K562 (cell line): ENCODE measurements around the gene TMEM151A. TPM values are rescaled to one million over a fixed set of nuclear protein-coding genes. Genes with fewer than 3 reads are reported as not detected.
A peak's percentile ranks its signal among the peaks of the same experiment; 100 is the strongest.

Experiments
- CREBBP ChIP-seq: IDR thresholded peaks from one replicate; pipeline ENCODE4 v1.6.1; 2012; ENCODE audit warnings: low read depth, mild to moderate bottlenecking, control low read depth, inconsistent platforms, low read length
- CTBP1 ChIP-seq: fragments of 450-650 bp; IDR thresholded peaks from 2 replicates; pipeline ENCODE4 v1.6.1; 2016; ENCODE audit warnings: borderline replicate concordance
- ESRRA ChIP-seq: fragments of 450-650 bp; IDR thresholded peaks from 2 replicates; pipeline ENCODE4 v1.6.1; 2014; ENCODE audit warnings: low read depth, mild to moderate bottlenecking, moderate library complexity, borderline replicate concordance
- HMGN3 ChIP-seq: IDR thresholded peaks from 2 replicates; pipeline ENCODE4 v1.6.1; 2011; ENCODE audit warnings: borderline replicate concordance, low read depth, mild to moderate bottlenecking, mixed read lengths, low read length; ENCODE audit not compliant: insufficient read length; ENCODE audit errors: extremely low read depth
- KAT8 ChIP-seq: fragments of 450-650 bp; IDR thresholded peaks from 2 replicates; pipeline ENCODE4 v1.6.1; 2016; ENCODE audit warnings: low read depth, mild to moderate bottlenecking
- LARP7 ChIP-seq: fragments of 450-650 bp; IDR thresholded peaks from 2 replicates; pipeline ENCODE4 v1.6.1; 2016
- LCOR ChIP-seq: sonication (generic); formaldehyde crosslinking; IDR thresholded peaks from 2 replicates; pipeline ENCODE4 v1.8.0; 2022; ENCODE audit warnings: mild to moderate bottlenecking, missing genetic modification reagents
- NFE2 ChIP-seq: IDR thresholded peaks from 2 replicates; pipeline ENCODE4 v1.6.1; 2014; ENCODE audit warnings: antibody characterized with exemption, low read depth
- PCBP1 ChIP-seq: fragments of 200-400 bp; formaldehyde crosslinking; IDR thresholded peaks from 2 replicates; pipeline ENCODE4 v1.6.1; 2018; ENCODE audit warnings: mild to moderate bottlenecking, low read depth, low read length; ENCODE audit not compliant: poor library complexity, severe bottlenecking
- POU5F1 ChIP-seq: fragments of 150-350 bp; IDR thresholded peaks from 2 replicates; pipeline ENCODE4 v1.6.1; 2014; ENCODE audit warnings: borderline replicate concordance, low read length, low read depth, mild to moderate bottlenecking; ENCODE audit not compliant: partially characterized antibody
- RAD21 ChIP-seq, 2 experiments: fragments of 250-450 bp in 1 of 2; fragments of 450-650 bp in 1 of 2; sonication (Bioruptor Pico) in 1 of 2; formaldehyde crosslinking in 1 of 2; IDR thresholded peaks in 1 of 2; conservative IDR thresholded peaks in 1 of 2; 2 replicates each; pipeline versions ENCODE4 v1.4.0 to v1.8.0; 2020 to 2022; ENCODE audit warnings: mild to moderate bottlenecking in 2 of 2, moderate library complexity in 1 of 2
- RBFOX2 ChIP-seq: fragments of 200-400 bp; formaldehyde crosslinking; IDR thresholded peaks from 2 replicates; pipeline ENCODE4 v1.6.1; 2017; ENCODE audit warnings: low read depth, mild to moderate bottlenecking, low read length, moderate library complexity
- U2AF2 ChIP-seq: fragments of 200-400 bp; formaldehyde crosslinking; optimal IDR thresholded peaks from 2 replicates; pipeline ENCODE3; 2017; ENCODE audit warnings: low read depth, mild to moderate bottlenecking, low read length
- ZKSCAN1 ChIP-seq: fragments of 150-350 bp; IDR thresholded peaks from 2 replicates; pipeline ENCODE4 v1.6.1; 2016; ENCODE audit warnings: low read depth, low read length
- ZKSCAN8 ChIP-seq: fragments of 200-800 bp; sonication (Bioruptor generic); IDR thresholded peaks from 2 replicates; pipeline ENCODE4 v1.6.1; 2016; ENCODE audit warnings: missing genetic modification characterization, missing compliant biosample characterization
- ZNF133 ChIP-seq: fragments of 250-450 bp; sonication (Bioruptor Pico); IDR thresholded peaks from 2 replicates; pipeline ENCODE4 v1.4.0; 2020; ENCODE audit warnings: mild to moderate bottlenecking
- ZNF212 ChIP-seq: fragments of 450-650 bp; formaldehyde crosslinking; IDR thresholded peaks from 2 replicates; pipeline ENCODE4 v1.4.0; 2020; ENCODE audit warnings: mild to moderate bottlenecking
- ZNF263 ChIP-seq: sonication (generic); formaldehyde crosslinking; IDR thresholded peaks from 2 replicates; pipeline ENCODE4 v1.8.0; 2022; ENCODE audit warnings: mild to moderate bottlenecking, missing genetic modification reagents, borderline replicate concordance
- ZNF77 ChIP-seq: fragments of 250-450 bp; sonication (Bioruptor Pico); IDR thresholded peaks from 2 replicates; pipeline ENCODE4 v1.5.0; 2020
- polyA plus RNA-seq, 8 experiments: library from polyadenylated mRNA; depleted of rRNA in 4 of 8; stranded (reverse) in 5 of 8; unstranded in 3 of 8; fragments of >200 nt; fragmentation: Nextera tagmentation in 2 of 8; fragmentation: Illumina TruSeq in 1 of 8; extraction: Ambion mirVana in 2 of 8; extraction: Trizol in 1 of 8; gene quantifications; 2 replicates each; pipeline versions ENCODE4 v1.2.1 to v1.2.3, GENCODE V29; 2011 to 2014; ENCODE audit warnings: inconsistent platforms in 1 of 8, missing spikeins in 1 of 8
- total RNA-seq, 7 experiments: library from RNA; depleted of rRNA in 6 of 7; stranded (reverse); fragments of >200 nt in 6 of 7; fragmentation: Illumina TruSeq in 2 of 7; extraction: Trizol in 2 of 7; gene quantifications; 2 replicates each; pipeline versions ENCODE4 v1.2.1 to v1.2.3, GENCODE V29; 2011 to 2021; ENCODE audit warnings: low replicate concordance in 1 of 7
- TF ChIP-seq, protein P1 (sequence below): sonication (generic); formaldehyde crosslinking; IDR thresholded peaks from 2 replicates; pipeline ENCODE4 v1.8.1; 2023; ENCODE audit warnings: mild to moderate bottlenecking, missing genetic modification reagents
- TF ChIP-seq, protein P2 (sequence below), 2 experiments: fragments of 250-450 bp in 1 of 2; fragments of 450-650 bp in 1 of 2; sonication (Bioruptor Pico) in 1 of 2; IDR thresholded peaks; 2 replicates each; pipeline versions ENCODE4 v1.6.1 to v1.8.0; 2016 to 2021; ENCODE audit warnings: mild to moderate bottlenecking in 2 of 2, moderate library complexity in 2 of 2, missing compliant biosample characterization in 1 of 2, missing genetic modification characterization in 1 of 2
- TF ChIP-seq, protein P3 (sequence below): fragments of 250-450 bp; sonication (Bioruptor Pico); IDR thresholded peaks from 2 replicates; pipeline ENCODE4 v1.8.0; 2022; ENCODE audit warnings: moderate library complexity, mild to moderate bottlenecking, inconsistent platforms

TMEM151A gene
- total and polyA plus RNA-seq, 9 of the 15 experiments (the other 6 are each of a cell fraction or from before 2014, with no cell fraction given): not detected

DNA sequence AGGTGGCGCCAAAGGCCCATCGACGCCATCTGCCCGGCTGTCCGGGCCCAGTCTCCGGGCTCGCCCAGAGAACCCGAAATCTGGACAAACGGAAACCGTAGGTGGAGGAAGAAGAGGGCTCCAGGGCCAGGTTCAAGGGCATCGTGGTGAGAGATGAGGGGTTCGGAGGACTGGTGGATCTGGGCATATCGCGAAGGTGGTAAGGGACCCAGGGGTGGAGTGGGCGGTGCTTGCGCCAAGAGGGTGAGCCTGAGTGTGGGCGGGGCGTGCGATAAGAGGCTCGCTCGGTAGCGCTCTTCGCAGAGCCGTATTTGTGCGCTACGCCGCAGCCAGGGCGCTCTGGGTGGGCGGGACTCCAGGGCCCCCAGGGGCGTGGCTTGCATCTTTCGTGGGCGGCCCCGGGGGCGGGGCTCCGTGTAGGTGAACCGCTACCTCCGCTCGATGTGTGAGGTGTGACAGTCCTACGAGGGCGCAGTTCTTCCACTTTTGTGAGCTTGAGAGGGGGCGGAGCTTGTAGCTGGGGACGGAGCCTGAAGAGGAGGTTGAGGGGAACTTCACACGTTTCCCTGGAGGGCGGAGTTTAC, 20.4 kb downstream of the TMEM151A start (continued):
- TF ChIP-seq, protein P1, sequence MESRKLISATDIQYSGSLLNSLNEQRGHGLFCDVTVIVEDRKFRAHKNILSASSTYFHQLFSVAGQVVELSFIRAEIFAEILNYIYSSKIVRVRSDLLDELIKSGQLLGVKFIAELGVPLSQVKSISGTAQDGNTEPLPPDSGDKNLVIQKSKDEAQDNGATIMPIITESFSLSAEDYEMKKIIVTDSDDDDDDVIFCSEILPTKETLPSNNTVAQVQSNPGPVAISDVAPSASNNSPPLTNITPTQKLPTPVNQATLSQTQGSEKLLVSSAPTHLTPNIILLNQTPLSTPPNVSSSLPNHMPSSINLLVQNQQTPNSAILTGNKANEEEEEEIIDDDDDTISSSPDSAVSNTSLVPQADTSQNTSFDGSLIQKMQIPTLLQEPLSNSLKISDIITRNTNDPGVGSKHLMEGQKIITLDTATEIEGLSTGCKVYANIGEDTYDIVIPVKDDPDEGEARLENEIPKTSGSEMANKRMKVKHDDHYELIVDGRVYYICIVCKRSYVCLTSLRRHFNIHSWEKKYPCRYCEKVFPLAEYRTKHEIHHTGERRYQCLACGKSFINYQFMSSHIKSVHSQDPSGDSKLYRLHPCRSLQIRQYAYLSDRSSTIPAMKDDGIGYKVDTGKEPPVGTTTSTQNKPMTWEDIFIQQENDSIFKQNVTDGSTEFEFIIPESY: peak; percentile 59; the same call in 1 of the 2 replicates
- TF ChIP-seq ZNF212 (no peak), ZNF263 (CRISPR knock-in tag) (peak; percentile 27; the same call in 1 of the 2 replicates), U2AF2 (no peak), LCOR (CRISPR knock-in tag) (peak; percentile 79), ESRRA (no peak), RBFOX2 (peak; percentile 57), ZKSCAN8 (CRISPR knock-in tag) (no peak), HMGN3 (peak; percentile 80), ZKSCAN1 (no peak), NFE2 (no peak), LARP7 (peak; percentile 90; the same call in 1 of the 2 replicates), RAD21 (CRISPR knock-in tag; conservative IDR thresholded peaks at IDR 0.05 in 1 of 2, IDR thresholded peaks at IDR 0.05 in 1 of 2) (peak; percentile 99), CREBBP (no peak), ZNF133 (CRISPR knock-in tag) (no peak), PCBP1 (no peak), KAT8 (no peak), ZNF77 (no peak), POU5F1 (no peak), CTBP1 (peak; percentile 94)
- TF ChIP-seq, protein P2, sequence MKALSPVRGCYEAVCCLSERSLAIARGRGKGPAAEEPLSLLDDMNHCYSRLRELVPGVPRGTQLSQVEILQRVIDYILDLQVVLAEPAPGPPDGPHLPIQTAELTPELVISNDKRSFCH (CRISPR knock-in tag; IDR thresholded peaks at IDR 0.05): no peak
- TF ChIP-seq, protein P2 (tag; IDR thresholded peaks at IDR 0.05): 0 out of 2 replicates have a peak, but pooled peaks have one; percentile 62
- TF ChIP-seq, protein P3, sequence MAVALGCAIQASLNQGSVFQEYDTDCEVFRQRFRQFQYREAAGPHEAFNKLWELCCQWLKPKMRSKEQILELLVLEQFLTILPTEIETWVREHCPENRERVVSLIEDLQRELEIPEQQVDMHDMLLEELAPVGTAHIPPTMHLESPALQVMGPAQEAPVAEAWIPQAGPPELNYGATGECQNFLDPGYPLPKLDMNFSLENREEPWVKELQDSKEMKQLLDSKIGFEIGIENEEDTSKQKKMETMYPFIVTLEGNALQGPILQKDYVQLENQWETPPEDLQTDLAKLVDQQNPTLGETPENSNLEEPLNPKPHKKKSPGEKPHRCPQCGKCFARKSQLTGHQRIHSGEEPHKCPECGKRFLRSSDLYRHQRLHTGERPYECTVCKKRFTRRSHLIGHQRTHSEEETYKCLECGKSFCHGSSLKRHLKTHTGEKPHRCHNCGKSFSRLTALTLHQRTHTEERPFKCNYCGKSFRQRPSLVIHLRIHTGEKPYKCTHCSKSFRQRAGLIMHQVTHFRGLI (CRISPR knock-in tag): no peak
